H7 (cell line): ENCODE results near the gene ADGRB2. TPM values are rescaled to one million over a fixed set of nuclear protein-coding genes. Genes with fewer than 3 reads are reported as not detected.

Experiments used
- DNase-seq: peaks from one replicate; pipeline ENCODE4 v3.0.0; 2012
- H3K27me3 ChIP-seq: 2 replicates; pipeline ENCODE4 v1.6.0; 2011; ENCODE audit warnings: mild to moderate bottlenecking, low read length; ENCODE audit not compliant: control insufficient read depth, insufficient read depth
- H3K36me3 ChIP-seq: replicated peaks from 2 replicates; pipeline ENCODE4 v1.5.1; 2011; ENCODE audit warnings: low read length; ENCODE audit not compliant: control insufficient read depth, insufficient read depth
- H3K4me3 ChIP-seq: 2 replicates; pipeline ENCODE4 v1.5.1; 2011; ENCODE audit warnings: low read depth, mild to moderate bottlenecking, control low read depth, low read length, moderate library complexity; ENCODE audit not compliant: insufficient read depth
- total RNA-seq: library from RNA; depleted of rRNA; stranded (reverse); fragments of >200 nt; shearing (Covaris generic); gene quantifications from 2 replicates; pipeline ENCODE4 v1.2.3, GENCODE V29; 2014

Gene ADGRB2
- total RNA-seq, 1 experiment from 2014 or later = 39.8 TPM

DNA sequence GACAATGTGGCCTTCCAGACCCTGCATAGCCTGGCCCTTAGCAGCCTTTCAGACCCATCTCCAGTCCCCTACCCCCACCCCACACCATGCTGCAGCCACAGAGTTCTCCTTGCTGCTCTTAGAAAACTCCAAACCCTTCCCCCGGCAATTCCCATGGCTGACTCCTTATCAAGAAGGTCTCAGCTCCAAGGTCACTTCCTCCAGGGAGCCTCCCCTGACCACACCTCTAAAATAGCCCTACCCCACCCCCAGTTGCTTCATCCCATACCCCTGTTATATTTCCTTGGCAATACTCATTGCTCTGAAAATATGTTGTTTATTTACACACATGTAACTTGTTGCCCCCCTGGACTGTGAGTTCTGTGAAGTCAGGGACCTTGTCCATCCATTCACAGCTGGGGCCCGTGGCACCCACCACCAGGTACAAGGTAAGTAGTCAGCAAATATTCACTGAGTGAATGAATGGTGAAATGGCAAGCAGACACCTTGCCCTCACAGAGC is 4.3 kb upstream of the ADGRB2 start:
- peaks cover 37% of the 10 kb centered on the region for H3K27me3 ChIP-seq
- H3K36me3 ChIP-seq = no peaks in the 10 kb centered on the region
- no peak for DNase-seq
- no peak overlapping the region for H3K4me3 ChIP-seq

GRCh38 chr1:31767225-31767624 is 3.1 kb upstream of the ADGRB2 start:
- H3K27me3 ChIP-seq = peaks cover 34% of the 10 kb centered on the region
- DNase-seq = no peak
- H3K4me3 ChIP-seq = no peak overlapping the region
- H3K36me3 ChIP-seq = no peaks in the 10 kb centered on the region

DNA sequence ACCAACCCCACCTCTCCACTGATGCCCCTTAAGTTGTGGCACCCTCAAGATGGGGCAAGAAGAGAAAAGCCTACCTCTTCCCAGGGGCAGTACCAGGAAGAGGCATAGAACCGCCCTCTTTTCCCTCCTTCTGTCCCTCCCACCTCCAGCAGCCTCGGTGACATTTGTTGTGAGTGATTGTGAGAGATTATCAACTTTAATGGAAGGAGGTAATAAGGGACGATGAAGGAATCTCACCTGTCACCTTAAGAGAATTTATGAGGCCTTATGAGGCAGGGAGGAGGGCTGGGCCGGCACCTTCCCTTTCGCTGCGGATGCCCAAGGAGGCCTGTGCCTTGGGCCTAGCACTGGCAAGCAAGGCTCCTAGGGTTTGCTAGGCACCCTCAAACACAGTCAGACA is 1.4 kb upstream of the ADGRB2 start:
- DNase-seq = no peak
- Histone ChIP-seq H3K4me3 (no peak overlapping the region), H3K27me3 (peaks cover 29% of the 10 kb centered on the region), H3K36me3 (no peaks in the 10 kb centered on the region)

DNA sequence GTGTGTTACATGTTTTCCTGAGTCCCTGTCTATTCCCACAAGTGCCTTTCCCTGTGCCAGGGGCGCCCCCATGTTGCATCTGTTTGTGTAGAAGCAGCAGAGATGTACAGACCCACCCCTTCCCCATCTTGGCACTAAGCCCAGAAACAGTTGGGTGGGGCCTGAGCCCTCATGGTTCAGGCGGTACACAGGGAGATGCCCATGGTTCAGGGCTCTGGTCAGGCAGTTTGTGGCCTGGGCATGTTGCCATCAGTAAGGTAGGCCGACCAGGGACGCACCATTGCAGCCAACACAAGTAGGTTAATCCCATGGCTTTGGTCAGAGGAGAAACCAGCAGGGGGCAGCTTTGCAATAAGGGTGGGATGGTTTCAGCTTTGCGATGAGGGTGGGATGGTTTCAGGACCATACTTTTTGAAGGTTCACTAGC is 914 bp upstream of the ADGRB2 start:
- Histone ChIP-seq H3K36me3 (no peaks in the 10 kb centered on the region), H3K27me3 (peaks cover 27% of the 10 kb centered on the region), H3K4me3 (no peak overlapping the region)
- no peak for DNase-seq

GRCh38 chr1:31763671-31764311 is 349 bp downstream of the ADGRB2 start:
- Histone ChIP-seq H3K4me3 (peak overlapping the region; percentile 63), H3K27me3 (peaks cover 27% of the 10 kb centered on the region), H3K36me3 (no peaks in the 10 kb centered on the region)
- peak; percentile 79 for DNase-seq

DNA sequence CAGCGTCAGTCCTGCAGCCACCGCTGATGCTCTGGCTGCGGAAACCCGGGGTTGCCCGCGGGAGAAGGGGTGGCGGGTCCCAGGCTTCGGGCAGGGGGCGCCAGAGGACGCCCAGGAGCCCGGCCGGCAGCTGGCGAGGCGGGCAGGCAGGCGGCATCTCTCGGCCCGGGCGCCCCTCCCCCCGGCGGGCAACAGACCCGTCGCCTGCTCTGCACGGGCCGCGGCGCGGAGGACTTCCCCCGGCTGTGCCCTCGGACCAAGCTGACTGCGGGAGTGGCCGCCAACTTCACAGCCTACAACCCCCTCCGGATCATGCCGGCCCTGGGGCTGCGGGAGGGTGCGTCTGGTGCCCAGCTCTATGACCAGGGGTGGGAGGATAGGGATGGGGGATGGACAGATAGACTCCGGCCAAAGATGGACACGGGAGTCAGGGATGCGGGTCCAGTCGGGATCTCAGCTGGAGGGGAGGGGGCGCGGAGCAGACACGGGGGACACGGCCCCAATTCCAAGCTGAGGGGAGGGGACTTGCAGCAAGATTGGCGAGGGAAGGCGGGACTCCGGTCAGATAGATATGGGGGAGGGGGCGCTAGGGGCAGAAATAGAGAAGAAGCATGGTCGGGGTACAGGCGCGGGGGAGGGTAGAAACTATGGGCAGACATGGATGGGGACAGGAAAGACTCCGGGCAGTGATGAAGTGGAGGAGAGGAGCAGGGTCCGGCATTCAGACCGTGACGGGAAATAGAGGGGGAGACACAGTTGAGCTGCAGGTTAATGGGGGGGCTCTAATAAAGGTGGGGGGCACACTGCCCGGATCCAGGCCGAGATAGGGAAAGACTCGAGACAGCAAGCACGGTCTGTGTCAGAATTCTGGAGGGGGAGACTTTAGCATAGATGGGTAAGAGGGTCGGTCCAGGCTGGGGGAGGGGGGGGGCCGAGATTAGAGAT is 1.1 kb downstream of the ADGRB2 start:
- H3K27me3 ChIP-seq = peaks cover 27% of the 10 kb centered on the region
- H3K36me3 ChIP-seq = no peaks in the 10 kb centered on the region
- peak; percentile 98 for DNase-seq
- H3K4me3 ChIP-seq = peak overlapping the region; percentile 63

DNA sequence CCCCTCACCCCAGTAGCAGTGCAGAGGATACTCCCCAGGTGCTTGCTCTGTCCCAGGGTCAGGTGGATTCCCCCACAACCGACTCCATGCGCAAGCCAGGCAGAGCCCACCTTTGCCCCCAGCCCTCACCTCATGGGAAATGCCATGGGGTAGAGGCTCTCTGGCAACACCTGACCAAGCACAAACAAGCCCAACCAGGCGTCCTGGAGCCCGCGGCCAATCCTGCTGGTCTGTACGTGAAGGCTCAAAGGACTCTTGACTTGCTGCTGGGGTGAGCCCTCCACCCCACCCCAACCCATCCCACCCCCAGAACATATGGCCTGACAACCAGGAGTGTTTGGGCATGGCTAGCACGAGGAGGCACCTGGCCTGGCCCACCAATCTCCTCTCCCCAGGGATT is 1.8 kb downstream of the ADGRB2 start:
- DNase-seq = peak; percentile 73
- Histone ChIP-seq H3K27me3 (peaks cover 27% of the 10 kb centered on the region), H3K4me3 (peak overlapping the region; percentile 63), H3K36me3 (no peaks in the 10 kb centered on the region)

GRCh38 chr1:31761883-31762282 is 2.3 kb downstream of the ADGRB2 start:
- H3K27me3 ChIP-seq = peaks cover 27% of the 10 kb centered on the region
- no peak overlapping the region for H3K4me3 ChIP-seq
- no peak for DNase-seq

GRCh38 chr1:31760471-31761470 is 3.4 kb downstream of the ADGRB2 start:
- peak overlapping the region; percentile 86 for H3K4me3 ChIP-seq
- peak; percentile 96 for DNase-seq

More at GRCh38 chr1:31761883-31762282, 2.3 kb downstream of the ADGRB2 start:
- H3K36me3 ChIP-seq = no peaks in the 10 kb centered on the region

DNA sequence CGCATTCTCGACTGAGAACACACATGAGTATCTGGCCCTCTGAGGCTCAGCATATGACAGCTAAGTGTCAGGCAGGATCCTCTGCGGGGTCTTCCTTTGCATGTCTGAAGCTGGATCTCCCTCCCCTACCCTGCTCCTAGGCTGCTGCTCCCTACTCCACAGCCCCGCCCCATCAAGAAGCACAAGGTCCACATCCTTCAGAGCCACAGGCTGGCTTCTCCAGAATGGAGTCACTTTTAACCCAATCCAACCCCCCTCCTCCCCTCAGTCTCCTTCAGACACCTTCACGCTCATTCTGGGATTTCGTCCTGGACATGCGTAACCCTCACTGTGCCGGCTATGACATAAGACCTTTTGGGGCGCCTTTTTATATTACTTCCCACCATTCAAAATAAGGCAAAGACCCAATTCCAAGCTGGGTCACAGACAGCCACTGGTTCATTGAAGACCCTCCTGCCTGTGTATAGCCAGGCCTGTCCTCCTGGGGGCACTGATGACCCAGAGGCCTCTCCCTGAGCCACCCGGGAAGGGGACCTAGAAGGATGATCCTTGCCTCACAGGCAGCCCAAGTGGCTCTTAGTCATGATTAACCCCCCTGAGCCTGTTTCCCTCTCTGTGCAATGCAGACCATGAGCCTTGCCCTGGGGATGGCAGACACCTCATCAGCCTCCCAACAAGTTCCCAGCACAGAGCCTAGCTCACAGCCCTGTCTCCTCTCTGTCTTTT is 4.7 kb downstream of the ADGRB2 start:
- no peak overlapping the region for H3K4me3 ChIP-seq
- H3K36me3 ChIP-seq = no peaks in the 10 kb centered on the region; the same call in 1 of the 2 replicates
- peaks cover 21% of the 10 kb centered on the region for H3K27me3 ChIP-seq
- DNase-seq = peak; percentile 75

More at GRCh38 chr1:31760471-31761470, 3.4 kb downstream of the ADGRB2 start:
- Histone ChIP-seq H3K36me3 (no peaks in the 10 kb centered on the region), H3K27me3 (peaks cover 27% of the 10 kb centered on the region)

GRCh38 chr1:31758823-31759222 is 5.3 kb downstream of the ADGRB2 start:
- Histone ChIP-seq H3K36me3 (no peaks in the 10 kb centered on the region; the same call in 1 of the 2 replicates), H3K27me3 (peaks cover 19% of the 10 kb centered on the region), H3K4me3 (no peak overlapping the region)
- DNase-seq = no peak

DNA sequence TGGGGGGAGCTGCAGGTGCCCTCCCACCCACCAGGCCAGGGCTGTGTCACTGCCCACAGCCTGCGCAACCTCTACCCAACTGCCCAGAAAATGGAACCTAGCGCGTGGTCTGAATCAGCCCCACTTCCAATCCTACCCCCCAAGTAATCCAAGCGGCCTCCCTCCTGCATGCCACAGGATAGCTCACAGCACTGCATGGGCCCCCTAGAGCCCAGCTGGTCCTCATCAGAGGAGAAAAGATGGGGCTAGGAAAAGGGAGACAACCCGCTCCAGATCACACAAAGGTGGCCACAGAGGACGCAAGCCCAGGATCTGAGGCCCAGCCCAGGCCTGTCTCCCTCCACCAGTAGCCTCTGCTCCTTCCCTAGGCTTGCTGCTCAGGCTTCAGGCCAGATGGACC is 6.2 kb downstream of the ADGRB2 start:
- DNase-seq = peak; percentile 65
- no peak overlapping the region for H3K4me3 ChIP-seq
- no peaks in the 10 kb centered on the region; the same call in 1 of the 2 replicates for H3K36me3 ChIP-seq
- peaks cover 10% of the 10 kb centered on the region for H3K27me3 ChIP-seq

DNA sequence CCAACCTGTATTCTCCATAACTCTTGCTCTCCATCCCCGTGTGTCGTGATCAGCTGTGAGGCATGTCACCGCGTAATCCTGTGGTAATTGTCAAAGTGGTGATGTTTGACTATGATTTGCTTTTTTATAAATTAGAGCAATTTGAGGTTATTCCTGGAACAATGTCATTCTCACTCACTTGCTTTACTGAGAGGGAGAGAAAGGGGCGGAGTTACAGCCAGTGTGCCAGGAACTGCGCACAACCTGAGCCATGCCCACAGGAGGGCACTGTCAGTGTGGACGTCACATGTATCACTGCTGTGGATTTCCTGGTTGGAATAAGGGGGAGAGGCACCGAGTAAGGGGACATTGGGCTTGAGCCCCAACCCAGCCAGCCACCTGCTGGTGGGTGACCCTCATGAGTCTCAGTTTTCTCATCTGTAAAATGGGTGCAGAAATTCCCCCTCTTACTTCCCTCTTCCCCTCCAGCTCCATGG is 6.9 kb downstream of the ADGRB2 start:
- no peak for DNase-seq
- H3K36me3 ChIP-seq = no peaks in the 10 kb centered on the region; the same call in 1 of the 2 replicates
- H3K4me3 ChIP-seq = no peak overlapping the region
- peaks cover 6% of the 10 kb centered on the region for H3K27me3 ChIP-seq
